WERI-Rb-1 (cell line): ENCODE data around the gene NDUFC2.
"Not testable (repeated sequence)": the region's sequence is repeated elsewhere in the genome, so short reads cannot be mapped to it uniquely, and the experiment has no call there.

Source experiments
- DNase-seq: peaks from one replicate; pipeline ENCODE4 v3.0.0-alpha.2; 2020
- H3K27ac ChIP-seq: fragments of 250-450 bp; sonication (Bioruptor Pico); 2 replicates; pipeline ENCODE4 v1.5.1; 2020; ENCODE audit warnings: mild to moderate bottlenecking, moderate library complexity
- H3K27me3 ChIP-seq: fragments of 250-450 bp; sonication (Bioruptor Pico); 2 replicates; pipeline ENCODE4 v1.5.1; 2021; ENCODE audit warnings: mild to moderate bottlenecking, low read depth, moderate library complexity; ENCODE audit not compliant: insufficient read depth, severe bottlenecking
- H3K36me3 ChIP-seq: fragments of 250-450 bp; sonication (Bioruptor Pico); 2 replicates; pipeline ENCODE4 v1.5.1; 2020; ENCODE audit warnings: mild to moderate bottlenecking, moderate library complexity
- H3K4me3 ChIP-seq: 2 replicates; pipeline ENCODE4 v1.5.1; 2011; ENCODE audit warnings: low read depth, mild to moderate bottlenecking, control low read depth, low read length
- H3K9me3 ChIP-seq: fragments of 250-450 bp; sonication (Bioruptor Pico); 2 replicates; pipeline ENCODE4 v1.5.1; 2021; ENCODE audit warnings: mild to moderate bottlenecking, moderate library complexity; ENCODE audit not compliant: severe bottlenecking
- TF ChIP-seq, protein P1 (sequence below): IDR thresholded peaks from 2 replicates; pipeline ENCODE4 v1.5.1; 2011; ENCODE audit warnings: low read depth, mild to moderate bottlenecking, control low read depth, inconsistent platforms, low read length

NDUFC2 gene

GRCh38 chr11:78062671-78063070 is 17.0 kb downstream of the NDUFC2 start:
- no peak for DNase-seq
- TF ChIP-seq, protein P1, sequence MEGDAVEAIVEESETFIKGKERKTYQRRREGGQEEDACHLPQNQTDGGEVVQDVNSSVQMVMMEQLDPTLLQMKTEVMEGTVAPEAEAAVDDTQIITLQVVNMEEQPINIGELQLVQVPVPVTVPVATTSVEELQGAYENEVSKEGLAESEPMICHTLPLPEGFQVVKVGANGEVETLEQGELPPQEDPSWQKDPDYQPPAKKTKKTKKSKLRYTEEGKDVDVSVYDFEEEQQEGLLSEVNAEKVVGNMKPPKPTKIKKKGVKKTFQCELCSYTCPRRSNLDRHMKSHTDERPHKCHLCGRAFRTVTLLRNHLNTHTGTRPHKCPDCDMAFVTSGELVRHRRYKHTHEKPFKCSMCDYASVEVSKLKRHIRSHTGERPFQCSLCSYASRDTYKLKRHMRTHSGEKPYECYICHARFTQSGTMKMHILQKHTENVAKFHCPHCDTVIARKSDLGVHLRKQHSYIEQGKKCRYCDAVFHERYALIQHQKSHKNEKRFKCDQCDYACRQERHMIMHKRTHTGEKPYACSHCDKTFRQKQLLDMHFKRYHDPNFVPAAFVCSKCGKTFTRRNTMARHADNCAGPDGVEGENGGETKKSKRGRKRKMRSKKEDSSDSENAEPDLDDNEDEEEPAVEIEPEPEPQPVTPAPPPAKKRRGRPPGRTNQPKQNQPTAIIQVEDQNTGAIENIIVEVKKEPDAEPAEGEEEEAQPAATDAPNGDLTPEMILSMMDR = no peak

DNA sequence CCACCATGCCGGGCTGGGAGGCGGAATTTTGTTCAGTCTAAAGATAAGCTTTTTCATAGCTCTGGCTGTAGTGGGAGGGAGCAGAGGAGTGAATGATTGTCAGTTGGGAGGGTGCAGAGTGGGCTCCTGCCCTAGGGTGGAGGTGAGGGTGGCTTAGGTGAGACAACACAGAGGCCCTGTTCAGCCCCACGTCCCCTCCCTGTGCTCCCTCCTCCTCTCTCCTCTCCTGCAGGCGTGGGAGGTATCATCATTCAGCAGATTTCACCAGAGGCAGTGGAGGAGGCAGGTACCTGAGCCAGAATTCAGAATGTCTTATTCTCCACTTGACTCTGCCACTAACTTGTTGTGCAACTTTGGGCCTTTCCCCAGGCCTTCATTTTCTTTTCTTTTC is 17.7 kb downstream of the NDUFC2 start:
- no peaks in the 10 kb centered on the region for H3K9me3 ChIP-seq
- DNase-seq = peak; percentile 41
- TF ChIP-seq, protein P1 = no peak

More at GRCh38 chr11:78062671-78063070, 17.0 kb downstream of the NDUFC2 start:
- H3K4me3 ChIP-seq = no peak overlapping the region
- peaks cover 12% of the 10 kb centered on the region for H3K36me3 ChIP-seq
- no peaks in the 10 kb centered on the region for H3K9me3 ChIP-seq
- peak overlapping the region; percentile 34; the same call in 1 of the 2 replicates for H3K27ac ChIP-seq
- no peaks in the 10 kb centered on the region for H3K27me3 ChIP-seq

GRCh38 chr11:78061088-78061920 is 18.4 kb downstream of the NDUFC2 start:
- H3K4me3 ChIP-seq = no peak overlapping the region
- TF ChIP-seq, protein P1 = no peak
- H3K36me3 ChIP-seq = peaks cover 2% of the 10 kb centered on the region; the same call in 1 of the 2 replicates
- peak overlapping the region; percentile 85 for H3K27ac ChIP-seq
- peak; percentile 90 for DNase-seq
- H3K27me3 ChIP-seq = no peaks in the 10 kb centered on the region
- no peaks in the 10 kb centered on the region for H3K9me3 ChIP-seq

More for the DNA sequence above, 17.7 kb downstream of the NDUFC2 start:
- Histone ChIP-seq H3K36me3 (peaks cover 4% of the 10 kb centered on the region), H3K27ac (peak overlapping the region; percentile 85), H3K27me3 (no peaks in the 10 kb centered on the region), H3K4me3 (no peak overlapping the region)

- Histone ChIP-seq H3K9me3 (no peaks in the 10 kb centered on the region), H3K4me3 (no peak overlapping the region), H3K27ac (peak overlapping the region; percentile 85), H3K36me3 (peaks cover 2% of the 10 kb centered on the region; the same call in 1 of the 2 replicates), H3K27me3 (no peaks in the 10 kb centered on the region)
- DNase-seq = no peak
- TF ChIP-seq, protein P1 = no peak
Measured at GRCh38 chr11:78060533-78060932, 19.1 kb downstream of the NDUFC2 start.

DNA sequence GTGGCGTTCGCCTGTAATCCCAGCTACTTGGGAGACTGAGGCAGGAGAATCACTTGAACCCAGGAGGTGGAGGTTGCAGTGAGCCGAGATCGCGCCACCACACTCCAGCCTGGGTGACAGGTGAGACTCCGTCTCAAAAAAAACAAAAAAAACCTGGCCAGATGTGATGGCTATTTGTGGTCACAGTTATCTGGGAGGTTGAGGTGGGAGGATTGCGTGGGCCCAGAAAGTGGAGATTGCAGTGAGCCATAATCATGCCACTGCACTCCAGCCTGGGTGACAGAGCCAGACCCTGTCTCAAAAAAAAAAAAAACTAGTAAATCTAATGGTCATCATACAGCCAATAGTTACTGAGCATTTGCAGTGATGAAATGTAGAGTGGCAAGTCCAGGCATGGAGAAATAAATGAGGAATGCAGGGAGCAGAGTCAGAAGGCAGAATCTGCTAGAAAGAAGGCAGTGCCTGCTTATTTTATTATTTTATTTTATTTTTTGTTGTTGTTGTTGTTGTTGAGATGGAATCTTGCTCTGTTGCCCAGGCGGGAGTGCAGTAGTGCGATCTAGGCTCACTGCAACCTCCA is 19.8 kb downstream of the NDUFC2 start:
- not testable (repeated sequence) for H3K4me3 ChIP-seq, H3K27me3 ChIP-seq, H3K36me3 ChIP-seq, DNase-seq, H3K9me3 ChIP-seq
- peak overlapping the region; percentile 85 for H3K27ac ChIP-seq

DNA sequence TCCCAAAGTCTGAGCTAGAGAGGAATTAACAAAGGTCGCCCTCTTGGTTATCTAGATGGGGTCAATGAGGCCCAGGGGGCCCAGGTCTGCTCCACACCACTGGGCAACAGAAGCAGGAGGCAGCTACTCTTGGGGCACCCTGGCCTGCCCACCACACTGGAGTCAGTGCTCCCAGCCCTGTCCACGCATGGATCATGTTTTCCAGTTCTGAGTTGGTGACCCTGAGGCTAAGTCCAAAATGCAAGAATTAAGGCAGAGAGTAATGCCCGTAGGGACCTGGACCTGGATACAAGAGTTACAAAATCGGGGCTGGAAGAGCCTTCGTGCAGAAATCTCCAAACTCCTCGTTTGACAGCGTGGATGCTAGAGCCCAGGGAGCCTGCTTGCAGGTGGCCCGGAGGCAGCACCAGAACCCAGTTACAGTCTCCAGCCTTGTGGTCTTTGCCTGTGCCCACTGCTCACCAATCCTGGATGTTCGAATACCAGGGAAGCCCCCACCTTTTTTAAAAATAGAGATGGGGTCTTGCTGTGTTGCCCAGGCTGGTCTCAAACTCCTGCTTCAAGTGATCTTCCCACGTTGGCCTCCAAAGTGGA is 22.1 kb downstream of the NDUFC2 start:
- Histone ChIP-seq H3K9me3 (no peaks in the 10 kb centered on the region), H3K36me3 (peaks cover 2% of the 10 kb centered on the region; the same call in 1 of the 2 replicates), H3K27me3 (no peaks in the 10 kb centered on the region), H3K27ac (no peak overlapping the region), H3K4me3 (no peak overlapping the region)
- no peak for DNase-seq
- TF ChIP-seq, protein P1 = no peak
